ENCODE measurements around the gene CDC42.
A peak's percentile ranks its signal among the peaks of the same experiment; 100 is the strongest.

CDC42 gene

GRCh38 chr1:22043198-22043769 is 9.2 kb upstream of the CDC42 start:
- no peak for DNase-seq (ENCODE audit: low read depth)
- H3K4me3 ChIP-seq (ENCODE audit: low read length) = no peak overlapping the region
- no peak for TF ChIP-seq CTCF (conservative IDR thresholded peaks at IDR 0.05; ENCODE audit: low read depth, low read length)

- TF ChIP-seq CTCF (conservative IDR thresholded peaks at IDR 0.05; ENCODE audit: low read depth, low read length) = no peak
- H3K4me3 ChIP-seq (ENCODE audit: low read length) = no peak overlapping the region
- DNase-seq (ENCODE audit: low read depth) = peak; percentile 58
Measured at GRCh38 chr1:22044690-22045420, 7.7 kb upstream of the CDC42 start.

GRCh38 chr1:22045604-22046228 is 6.8 kb upstream of the CDC42 start:
- DNase-seq (ENCODE audit: low read depth) = no peak
- H3K4me3 ChIP-seq (ENCODE audit: low read length) = no peak overlapping the region
- no peak for TF ChIP-seq CTCF (conservative IDR thresholded peaks at IDR 0.05; ENCODE audit: low read depth, low read length)

- TF ChIP-seq CTCF (conservative IDR thresholded peaks at IDR 0.05; ENCODE audit: low read depth, low read length) = no peak
- H3K4me3 ChIP-seq (ENCODE audit: low read length) = no peak overlapping the region
- no peak for DNase-seq (ENCODE audit: low read depth)
Measured at GRCh38 chr1:22048351-22049192, 3.9 kb upstream of the CDC42 start.

- no peak for TF ChIP-seq CTCF (conservative IDR thresholded peaks at IDR 0.05; ENCODE audit: low read depth, low read length)
Measured at GRCh38 chr1:22050330-22050729, 2.2 kb upstream of the CDC42 start.

GRCh38 chr1:22051607-22052114 is 848 bp upstream of the CDC42 start:
- H3K4me3 ChIP-seq (ENCODE audit: low read length) = no peak overlapping the region
- no peak for DNase-seq (ENCODE audit: low read depth)
- no peak for TF ChIP-seq CTCF (conservative IDR thresholded peaks at IDR 0.05; ENCODE audit: low read depth, low read length)

More at GRCh38 chr1:22050330-22050729, 2.2 kb upstream of the CDC42 start:
- no peak for DNase-seq (ENCODE audit: low read depth)
- H3K4me3 ChIP-seq (ENCODE audit: low read length) = no peak overlapping the region

Data from retinal pigment epithelial cell (primary cell).